Stimulated activated CD4-positive, alpha-beta T cell treated with anti-CD3 and anti-CD28 coated beads, Interleukin-1b, Interleukin-23, amount 100 ng/mL, for 48 hours (primary cell): ENCODE data around the gene ZDHHC8.

Experiments used
- DNase-seq: peaks from one replicate; pipeline ENCODE4 v3.0.0-alpha.2; 2020

Gene ZDHHC8

GRCh38 chr22:20181194-20181883 is 49.7 kb downstream of the ZDHHC8 start:
- DNase-seq, result no peak

- no peak for DNase-seq
Observed at GRCh38 chr22:20181884-20182236, 50.3 kb downstream of the ZDHHC8 start.

- no peak for DNase-seq
Observed at GRCh38 chr22:20182365-20182764, 50.8 kb downstream of the ZDHHC8 start.

GRCh38 chr22:20183101-20183500 is 51.5 kb downstream of the ZDHHC8 start:
- DNase-seq, result no peak

GRCh38 chr22:20183823-20184222 is 52.2 kb downstream of the ZDHHC8 start:
- DNase-seq, result no peak

- no peak for DNase-seq
Observed at GRCh38 chr22:20184501-20185165, 53.0 kb downstream of the ZDHHC8 start.

- no peak for DNase-seq
Observed at GRCh38 chr22:20185750-20186149, 54.1 kb downstream of the ZDHHC8 start.

GRCh38 chr22:20186183-20186870 is 54.7 kb downstream of the ZDHHC8 start:
- no peak for DNase-seq

GRCh38 chr22:20186871-20187546 is 55.4 kb downstream of the ZDHHC8 start:
- no peak for DNase-seq

GRCh38 chr22:20187777-20188566 is 56.4 kb downstream of the ZDHHC8 start:
- no peak for DNase-seq

- no peak for DNase-seq
Observed at GRCh38 chr22:20188567-20188877, 56.9 kb downstream of the ZDHHC8 start.

GRCh38 chr22:20191000-20191515 is 59.5 kb downstream of the ZDHHC8 start:
- no peak for DNase-seq

GRCh38 chr22:20191803-20192202 is 60.2 kb downstream of the ZDHHC8 start:
- DNase-seq, result no peak

GRCh38 chr22:20192293-20192971 is 60.8 kb downstream of the ZDHHC8 start:
- no peak for DNase-seq

- DNase-seq, result no peak
Observed at GRCh38 chr22:20192972-20193760, 61.6 kb downstream of the ZDHHC8 start.

GRCh38 chr22:20193761-20194494 is 62.3 kb downstream of the ZDHHC8 start:
- DNase-seq, result no peak

GRCh38 chr22:20194681-20195593 is 63.3 kb downstream of the ZDHHC8 start:
- no peak for DNase-seq

- DNase-seq, result no peak
Observed at GRCh38 chr22:20196094-20196842, 64.7 kb downstream of the ZDHHC8 start.
